GM13977 (cell line): ENCODE data around the gene DPYSL3.

Experiments
- DNase-seq: peaks from one replicate; pipeline ENCODE4 v3.0.0; 2012; ENCODE audit warnings: low spot score
- in situ Hi-C: fragments of 300-500 bp; cut with MboI; formaldehyde crosslinking; loops from one replicate; pipeline ENCODE4 v1.12.0; 2022; ENCODE audit warnings: low sequenced_read_pairs, low pct_unique_long_range_greater_than_20kb, mixed read lengths, inconsistent platforms; ENCODE audit not compliant: unreplicated experiment
- TF ChIP-seq, protein P1 (sequence below): IDR thresholded peaks from 2 replicates; pipeline ENCODE4 v1.5.1; 2012; ENCODE audit warnings: mild to moderate bottlenecking, control low read depth; ENCODE audit not compliant: insufficient read depth; ENCODE audit errors: extremely low read depth, missing control alignments

DPYSL3 gene

DNA sequence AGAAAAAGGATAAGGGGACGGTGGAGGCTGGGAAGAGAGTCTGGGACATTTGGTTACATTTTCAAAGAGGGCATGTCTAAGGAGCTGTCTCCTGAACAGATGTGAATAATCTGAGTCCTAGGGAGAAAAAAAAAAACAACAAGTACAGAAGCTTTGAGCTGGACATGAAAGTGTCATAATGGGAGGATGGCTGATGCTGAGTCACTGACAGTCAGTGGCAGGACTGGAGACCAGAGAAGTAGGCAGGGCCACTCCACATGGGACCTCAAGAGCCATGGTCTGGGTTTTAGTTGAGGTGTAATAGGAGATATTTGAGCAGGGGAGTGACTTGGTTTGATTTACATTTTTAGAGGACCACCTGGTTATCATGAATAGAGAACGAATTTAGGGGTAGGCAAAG, 70.6 kb downstream of the DPYSL3 start:
- TF ChIP-seq, protein P1, sequence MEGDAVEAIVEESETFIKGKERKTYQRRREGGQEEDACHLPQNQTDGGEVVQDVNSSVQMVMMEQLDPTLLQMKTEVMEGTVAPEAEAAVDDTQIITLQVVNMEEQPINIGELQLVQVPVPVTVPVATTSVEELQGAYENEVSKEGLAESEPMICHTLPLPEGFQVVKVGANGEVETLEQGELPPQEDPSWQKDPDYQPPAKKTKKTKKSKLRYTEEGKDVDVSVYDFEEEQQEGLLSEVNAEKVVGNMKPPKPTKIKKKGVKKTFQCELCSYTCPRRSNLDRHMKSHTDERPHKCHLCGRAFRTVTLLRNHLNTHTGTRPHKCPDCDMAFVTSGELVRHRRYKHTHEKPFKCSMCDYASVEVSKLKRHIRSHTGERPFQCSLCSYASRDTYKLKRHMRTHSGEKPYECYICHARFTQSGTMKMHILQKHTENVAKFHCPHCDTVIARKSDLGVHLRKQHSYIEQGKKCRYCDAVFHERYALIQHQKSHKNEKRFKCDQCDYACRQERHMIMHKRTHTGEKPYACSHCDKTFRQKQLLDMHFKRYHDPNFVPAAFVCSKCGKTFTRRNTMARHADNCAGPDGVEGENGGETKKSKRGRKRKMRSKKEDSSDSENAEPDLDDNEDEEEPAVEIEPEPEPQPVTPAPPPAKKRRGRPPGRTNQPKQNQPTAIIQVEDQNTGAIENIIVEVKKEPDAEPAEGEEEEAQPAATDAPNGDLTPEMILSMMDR, result no peak
- in situ Hi-C loops, result no loop called here
- no peak for DNase-seq

- in situ Hi-C loops, result no loop called here
- TF ChIP-seq, protein P1, result no peak
- DNase-seq, result no peak
Observed at GRCh38 chr5:147437161-147437596, 72.7 kb downstream of the DPYSL3 start.

- no peak for DNase-seq
- TF ChIP-seq, protein P1, result no peak
- in situ Hi-C loops, result no loop called here
Observed at GRCh38 chr5:147436596-147436995, 73.3 kb downstream of the DPYSL3 start.

DNA sequence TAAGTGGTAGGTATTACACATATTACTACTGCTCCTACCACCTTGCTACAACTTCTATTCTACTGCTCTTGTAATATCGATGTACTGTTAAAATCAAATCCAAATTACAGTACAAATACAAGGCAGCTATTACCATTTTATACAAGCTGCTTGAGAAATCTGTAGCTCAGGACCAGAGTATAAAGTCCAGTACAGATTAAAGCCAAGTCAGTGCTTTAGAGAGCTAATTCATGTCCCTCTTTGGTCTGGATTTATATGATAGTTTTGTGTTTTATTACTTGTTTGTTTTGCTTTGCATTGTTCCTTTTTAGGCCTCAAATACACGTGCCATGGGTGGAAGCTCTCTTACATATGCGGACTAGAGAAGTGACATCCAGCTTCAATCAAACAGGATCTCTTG, 75.8 kb downstream of the DPYSL3 start:
- no peak for DNase-seq
- TF ChIP-seq, protein P1, result no peak
- in situ Hi-C loops, result no loop called here

- in situ Hi-C loops, result no loop called here
- no peak for DNase-seq
- TF ChIP-seq, protein P1, result no peak
Observed at GRCh38 chr5:147432323-147432722, 77.5 kb downstream of the DPYSL3 start.

DNA sequence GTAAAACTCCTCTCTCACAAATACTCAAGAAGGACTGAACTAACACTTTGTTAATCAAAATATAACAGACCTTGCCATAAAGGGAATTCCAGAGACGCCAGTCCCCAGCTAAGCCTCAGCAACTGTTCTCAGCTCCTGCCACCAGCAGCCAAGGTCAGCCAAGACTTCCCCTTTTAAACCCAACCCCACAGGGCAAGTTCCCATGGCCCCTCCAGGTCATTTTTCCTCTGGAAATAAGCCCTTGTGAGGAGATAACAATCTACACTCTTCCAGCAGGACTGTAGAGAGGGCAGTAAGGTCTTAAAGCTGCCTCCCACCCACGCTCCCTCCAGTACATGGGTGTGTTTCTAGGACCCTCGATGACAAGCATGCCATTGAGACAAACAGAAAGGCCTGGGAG, 78.3 kb downstream of the DPYSL3 start:
- in situ Hi-C loops, result no loop called here
- DNase-seq, result no peak

More for the DNA sequence above, 78.3 kb downstream of the DPYSL3 start:
- TF ChIP-seq, protein P1, result no peak
